Endothelial cell (in vitro differentiated cells): ENCODE data around the gene CABLES1. TPM values are rescaled to one million over a fixed set of nuclear protein-coding genes. Genes with fewer than 3 reads are reported as not detected.

ENCODE experiments used
- DNase-seq: peaks from one replicate; pipeline ENCODE4 v3.0.0; 2021; ENCODE audit warnings: low spot score
- H3K27ac Mint-ChIP-seq: one replicate; pipeline ENCODE4 v1.8.0; 2021; ENCODE audit warnings: mixed read lengths, inconsistent platforms; ENCODE audit not compliant: unreplicated experiment
- H3K27me3 Mint-ChIP-seq: one replicate; pipeline ENCODE4 v1.8.0; 2021; ENCODE audit warnings: mild to moderate bottlenecking, moderate library complexity, mixed read lengths, inconsistent platforms; ENCODE audit not compliant: unreplicated experiment
- H3K36me3 Mint-ChIP-seq: one replicate; pipeline ENCODE4 v1.8.0; 2021; ENCODE audit warnings: mild to moderate bottlenecking, low read depth, mixed read lengths, inconsistent platforms; ENCODE audit not compliant: unreplicated experiment
- H3K4me1 Mint-ChIP-seq: one replicate; pipeline ENCODE4 v1.8.0; 2021; ENCODE audit warnings: mild to moderate bottlenecking, mixed read lengths, inconsistent platforms; ENCODE audit not compliant: unreplicated experiment
- H3K4me3 Mint-ChIP-seq: one replicate; pipeline ENCODE4 v1.8.0; 2021; ENCODE audit warnings: mild to moderate bottlenecking, mixed read lengths, inconsistent platforms; ENCODE audit not compliant: unreplicated experiment
- H3K9me3 Mint-ChIP-seq: one replicate; pipeline ENCODE4 v1.8.0; 2021; ENCODE audit warnings: mixed read lengths, inconsistent platforms; ENCODE audit not compliant: unreplicated experiment
- total RNA-seq: library from RNA; stranded (reverse); fragmentation: NEBNext Ultra II Directional; extraction: Animal tissue kit (Norgen Biotek cat#: 25700); gene quantifications from one replicate; pipeline ENCODE4 v1.2.1, GENCODE V29; 2021; ENCODE audit not compliant: unreplicated experiment
- TF ChIP-seq, protein P1 (sequence below): fragments of 200-600 bp; sonication (generic); IDR thresholded peaks from one replicate; pipeline ENCODE4 v1.5.0; 2021; ENCODE audit warnings: antibody characterized with exemption; ENCODE audit not compliant: unreplicated experiment

The CABLES1 gene
- total RNA-seq, 1 donor from 2014 or later, result 24.9 TPM

DNA sequence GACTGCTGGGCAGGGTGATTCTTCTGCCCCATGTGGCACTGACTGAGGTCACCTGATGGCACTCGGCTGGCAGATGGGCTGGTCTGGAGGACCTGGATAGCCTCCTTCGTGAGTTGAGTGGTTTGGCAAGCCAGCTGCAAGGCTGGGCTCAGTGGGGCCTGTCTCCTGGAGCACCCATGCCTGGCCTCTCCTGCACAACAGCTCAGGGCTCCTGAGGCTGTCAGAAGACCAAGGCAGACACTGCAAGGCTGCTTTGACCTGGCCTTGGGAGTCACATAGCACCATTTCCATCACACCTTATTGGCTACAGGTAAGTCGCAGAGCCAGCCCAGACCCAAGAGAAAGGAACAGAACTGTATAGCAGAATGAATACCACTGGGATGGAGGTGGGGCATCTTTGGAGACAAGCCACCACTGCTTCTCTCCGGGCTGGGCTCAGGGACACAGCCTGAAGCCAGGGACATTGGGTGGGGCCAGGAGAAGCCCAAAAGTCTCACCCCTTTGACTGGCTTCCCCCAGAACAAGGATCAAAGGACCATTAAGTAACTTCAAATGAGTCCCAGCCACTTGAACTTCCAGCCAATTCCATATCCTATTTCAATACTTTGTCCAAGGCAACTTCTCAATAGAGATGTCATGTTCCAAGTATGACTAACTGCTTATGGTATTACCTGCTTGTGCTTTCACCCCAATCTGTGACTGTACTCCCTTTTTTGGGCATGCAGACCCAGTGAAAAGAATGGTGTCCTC is 156.3 kb downstream of the CABLES1 start:
- TF ChIP-seq, protein P1, sequence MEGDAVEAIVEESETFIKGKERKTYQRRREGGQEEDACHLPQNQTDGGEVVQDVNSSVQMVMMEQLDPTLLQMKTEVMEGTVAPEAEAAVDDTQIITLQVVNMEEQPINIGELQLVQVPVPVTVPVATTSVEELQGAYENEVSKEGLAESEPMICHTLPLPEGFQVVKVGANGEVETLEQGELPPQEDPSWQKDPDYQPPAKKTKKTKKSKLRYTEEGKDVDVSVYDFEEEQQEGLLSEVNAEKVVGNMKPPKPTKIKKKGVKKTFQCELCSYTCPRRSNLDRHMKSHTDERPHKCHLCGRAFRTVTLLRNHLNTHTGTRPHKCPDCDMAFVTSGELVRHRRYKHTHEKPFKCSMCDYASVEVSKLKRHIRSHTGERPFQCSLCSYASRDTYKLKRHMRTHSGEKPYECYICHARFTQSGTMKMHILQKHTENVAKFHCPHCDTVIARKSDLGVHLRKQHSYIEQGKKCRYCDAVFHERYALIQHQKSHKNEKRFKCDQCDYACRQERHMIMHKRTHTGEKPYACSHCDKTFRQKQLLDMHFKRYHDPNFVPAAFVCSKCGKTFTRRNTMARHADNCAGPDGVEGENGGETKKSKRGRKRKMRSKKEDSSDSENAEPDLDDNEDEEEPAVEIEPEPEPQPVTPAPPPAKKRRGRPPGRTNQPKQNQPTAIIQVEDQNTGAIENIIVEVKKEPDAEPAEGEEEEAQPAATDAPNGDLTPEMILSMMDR, result no peak
- no peak overlapping the region for H3K4me3 Mint-ChIP-seq
- peaks cover under 1% of the 10 kb centered on the region for H3K27me3 Mint-ChIP-seq
- no peak for DNase-seq
- no peak overlapping the region for H3K27ac Mint-ChIP-seq
- H3K4me1 Mint-ChIP-seq, result peaks cover 28% of the 10 kb centered on the region
- H3K9me3 Mint-ChIP-seq, result no peaks in the 10 kb centered on the region
- H3K36me3 Mint-ChIP-seq, result peaks cover under 1% of the 10 kb centered on the region

DNA sequence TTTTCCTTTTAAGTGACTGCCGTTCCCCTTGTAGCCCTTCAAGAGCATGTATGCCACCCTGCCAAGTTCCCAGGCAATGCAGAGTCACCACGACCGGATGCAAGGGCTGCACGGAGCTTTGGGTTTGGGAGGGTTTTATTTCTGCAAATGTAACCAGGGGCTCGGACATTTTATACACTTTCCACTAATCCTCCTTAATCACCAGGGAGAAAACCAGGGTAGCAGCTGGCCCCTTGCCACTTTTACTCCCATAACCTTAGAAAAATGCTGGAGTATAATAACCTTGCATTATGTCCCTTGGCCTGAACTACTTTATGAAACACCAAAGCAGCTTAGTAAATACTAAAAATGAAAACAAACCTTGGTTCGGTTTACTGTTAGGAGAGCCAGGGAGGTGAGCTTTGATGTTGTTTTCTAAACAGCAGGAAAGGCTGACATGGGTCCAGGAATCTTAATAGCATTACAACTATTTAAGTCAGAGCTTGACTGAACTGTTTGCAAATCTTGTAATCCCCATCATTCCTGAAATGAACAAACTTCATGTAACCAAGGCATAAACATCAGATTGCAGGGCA is 165.0 kb downstream of the CABLES1 start:
- H3K9me3 Mint-ChIP-seq, result no peaks in the 10 kb centered on the region
- DNase-seq, result no peak
- H3K27ac Mint-ChIP-seq, result no peak overlapping the region
- peaks cover 8% of the 10 kb centered on the region for H3K27me3 Mint-ChIP-seq
- no peak overlapping the region for H3K4me3 Mint-ChIP-seq
- peaks cover 36% of the 10 kb centered on the region for H3K4me1 Mint-ChIP-seq
- H3K36me3 Mint-ChIP-seq, result peaks cover 5% of the 10 kb centered on the region
- TF ChIP-seq, protein P1, result no peak

DNA sequence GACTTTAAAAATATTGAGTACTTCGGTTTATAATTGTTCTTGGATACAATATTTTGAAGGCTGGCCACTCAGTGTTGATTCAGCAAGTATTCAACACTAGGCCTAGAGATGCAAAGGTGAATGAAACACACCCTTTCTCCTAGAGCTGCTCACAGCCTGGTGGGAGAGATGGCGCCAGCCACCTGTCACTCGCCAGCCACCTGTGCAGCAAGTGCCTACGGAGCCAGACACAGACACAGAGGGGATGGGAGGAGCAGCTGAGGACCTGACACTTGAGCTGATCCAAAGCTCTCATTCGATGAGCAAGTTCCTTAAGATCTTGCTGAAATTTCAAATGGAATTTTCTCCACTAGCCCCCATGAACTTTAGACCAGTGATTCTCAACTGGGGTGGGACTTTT is 166.7 kb downstream of the CABLES1 start:
- TF ChIP-seq, protein P1, result no peak
- H3K4me3 Mint-ChIP-seq, result no peak overlapping the region
- peaks cover 5% of the 10 kb centered on the region for H3K27me3 Mint-ChIP-seq
- peak overlapping the region; percentile 75 for H3K27ac Mint-ChIP-seq
- DNase-seq, result no peak
- peaks cover 1% of the 10 kb centered on the region for H3K36me3 Mint-ChIP-seq
- peaks cover 45% of the 10 kb centered on the region for H3K4me1 Mint-ChIP-seq
- H3K9me3 Mint-ChIP-seq, result no peaks in the 10 kb centered on the region

DNA sequence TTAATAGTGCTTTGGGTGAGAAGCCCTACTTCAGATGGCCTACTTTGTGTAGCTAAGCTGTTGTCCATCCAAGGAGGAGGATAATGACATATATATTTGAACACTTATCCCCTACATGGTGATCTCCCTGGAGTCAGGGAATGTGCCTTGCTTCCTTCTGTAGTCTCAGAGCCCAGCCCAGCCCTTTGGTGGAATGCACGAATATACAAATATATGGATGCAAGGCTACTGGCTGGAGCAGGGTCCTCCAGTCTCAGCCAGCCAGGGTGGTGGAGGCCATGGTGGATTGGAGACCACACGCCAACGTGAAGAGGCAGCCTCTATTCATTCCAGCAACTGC is 167.2 kb downstream of the CABLES1 start:
- peaks cover 50% of the 10 kb centered on the region for H3K4me1 Mint-ChIP-seq
- H3K36me3 Mint-ChIP-seq, result peaks cover 4% of the 10 kb centered on the region
- H3K27ac Mint-ChIP-seq, result peak overlapping the region; percentile 89
- H3K9me3 Mint-ChIP-seq, result no peaks in the 10 kb centered on the region
- DNase-seq, result no peak
- H3K4me3 Mint-ChIP-seq, result no peak overlapping the region
- H3K27me3 Mint-ChIP-seq, result peaks cover 5% of the 10 kb centered on the region
- TF ChIP-seq, protein P1, result no peak

DNA sequence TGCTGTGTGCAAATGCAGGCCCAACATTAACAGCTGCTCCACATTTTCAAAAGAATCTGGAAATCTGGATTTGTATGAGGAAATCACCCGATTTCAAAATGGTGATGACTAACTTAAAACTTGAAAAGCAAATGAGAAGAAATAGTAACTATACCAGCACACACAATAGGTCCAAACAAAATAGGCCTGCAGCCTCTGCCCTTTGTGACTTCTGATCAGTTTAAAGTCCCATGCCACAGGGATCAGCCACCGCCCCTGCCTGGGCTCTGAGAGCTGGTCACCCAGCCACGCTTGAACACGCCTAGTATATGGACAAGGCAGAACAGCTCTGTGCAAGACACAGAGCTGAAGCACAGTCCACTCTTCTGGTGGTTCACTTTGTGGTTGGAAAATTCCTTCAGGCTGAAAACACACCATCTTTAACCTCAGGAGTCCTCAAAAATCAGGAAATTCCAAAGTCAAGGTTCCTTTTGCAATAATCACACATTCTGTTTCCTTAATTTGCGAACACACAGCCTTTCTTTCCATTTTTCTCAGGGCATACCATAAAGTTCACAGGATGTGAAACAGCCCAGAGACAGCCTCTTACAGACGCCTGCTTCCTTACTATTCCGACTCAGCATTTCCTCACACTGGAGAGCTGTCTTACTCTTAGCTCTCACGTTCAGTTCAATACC is 167.7 kb downstream of the CABLES1 start:
- DNase-seq, result peak; percentile 10
- TF ChIP-seq, protein P1, result no peak
- H3K4me1 Mint-ChIP-seq, result peaks cover 55% of the 10 kb centered on the region

More for the DNA sequence above, 167.7 kb downstream of the CABLES1 start:
- Mint-ChIP-seq H3K9me3 (no peaks in the 10 kb centered on the region), H3K4me3 (no peak overlapping the region), H3K27me3 (peaks cover 3% of the 10 kb centered on the region), H3K27ac (peak overlapping the region; percentile 89), H3K36me3 (peaks cover 8% of the 10 kb centered on the region)
